ENCODE results near the gene TMED8.
A peak's percentile ranks its signal among the peaks of the same experiment; 100 is the strongest.

Gene TMED8

GRCh38 chr14:77378701-77379100, 1.8 kb upstream of the TMED8 start:
- H3K27ac Mint-ChIP-seq: no peak overlapping the region
- no peak for ATAC-seq
- DNase-seq: no peak
- peaks cover 25% of the 10 kb centered on the region for H3K4me1 Mint-ChIP-seq
- no peaks in the 10 kb centered on the region for H3K9me3 Mint-ChIP-seq
- H3K27me3 Mint-ChIP-seq: no peaks in the 10 kb centered on the region
- H3K4me3 Mint-ChIP-seq: no peak overlapping the region
- peaks cover 14% of the 10 kb centered on the region for H3K36me3 Mint-ChIP-seq (ENCODE audit: low read depth)

GRCh38 chr14:77377502-77377844, 579 bp upstream of the TMED8 start:
- DNase-seq (no peak), ATAC-seq (peak; percentile 2)
- H3K4me3 Mint-ChIP-seq: no peak overlapping the region
- no peaks in the 10 kb centered on the region for H3K27me3 Mint-ChIP-seq
- peaks cover 24% of the 10 kb centered on the region for H3K36me3 Mint-ChIP-seq (ENCODE audit: low read depth)
- H3K4me1 Mint-ChIP-seq: peaks cover 37% of the 10 kb centered on the region
- H3K9me3 Mint-ChIP-seq: no peaks in the 10 kb centered on the region
- no peak overlapping the region for H3K27ac Mint-ChIP-seq

- H3K27me3 Mint-ChIP-seq: no peaks in the 10 kb centered on the region
- H3K9me3 Mint-ChIP-seq: no peaks in the 10 kb centered on the region
- peaks cover 47% of the 10 kb centered on the region for H3K4me1 Mint-ChIP-seq
- H3K36me3 Mint-ChIP-seq (ENCODE audit: low read depth): peaks cover 25% of the 10 kb centered on the region
- peak; percentile 41 for DNase-seq
- peak; percentile 26 for ATAC-seq
- peak overlapping the region; percentile 89 for H3K27ac Mint-ChIP-seq
- H3K4me3 Mint-ChIP-seq: no peak overlapping the region
Observed at GRCh38 chr14:77375973-77376770, 722 bp downstream of the TMED8 start.

GRCh38 chr14:77375164-77375950, 1.5 kb downstream of the TMED8 start:
- DNase-seq (no peak), ATAC-seq (no peak)
- Mint-ChIP-seq H3K27ac (peak overlapping the region; percentile 89), H3K36me3 (ENCODE audit: low read depth) (peaks cover 25% of the 10 kb centered on the region), H3K9me3 (no peaks in the 10 kb centered on the region), H3K4me1 (peaks cover 47% of the 10 kb centered on the region), H3K27me3 (no peaks in the 10 kb centered on the region), H3K4me3 (no peak overlapping the region)

GRCh38 chr14:77372304-77372841, 4.5 kb downstream of the TMED8 start:
- H3K4me1 Mint-ChIP-seq: peaks cover 57% of the 10 kb centered on the region
- H3K27me3 Mint-ChIP-seq: no peaks in the 10 kb centered on the region
- ATAC-seq (no peak), DNase-seq (no peak)
- H3K9me3 Mint-ChIP-seq: no peaks in the 10 kb centered on the region
- no peak overlapping the region for H3K4me3 Mint-ChIP-seq
- H3K36me3 Mint-ChIP-seq (ENCODE audit: low read depth): peaks cover 25% of the 10 kb centered on the region
- peak overlapping the region; percentile 70 for H3K27ac Mint-ChIP-seq

GRCh38 chr14:77369285-77369684, 7.6 kb downstream of the TMED8 start:
- Mint-ChIP-seq H3K9me3 (no peaks in the 10 kb centered on the region), H3K27ac (peak overlapping the region; percentile 10), H3K36me3 (ENCODE audit: low read depth) (peaks cover 17% of the 10 kb centered on the region), H3K4me1 (peaks cover 42% of the 10 kb centered on the region), H3K27me3 (no peaks in the 10 kb centered on the region), H3K4me3 (no peak overlapping the region)
- DNase-seq: no peak
- no peak for ATAC-seq

GRCh38 chr14:77364146-77364545, 12.7 kb downstream of the TMED8 start:
- Mint-ChIP-seq H3K9me3 (no peaks in the 10 kb centered on the region), H3K27me3 (no peaks in the 10 kb centered on the region), H3K4me1 (peaks cover 21% of the 10 kb centered on the region), H3K4me3 (no peak overlapping the region), H3K27ac (no peak overlapping the region), H3K36me3 (ENCODE audit: low read depth) (peaks cover 5% of the 10 kb centered on the region)
- ATAC-seq: no peak
- no peak for DNase-seq

- ATAC-seq (no peak), DNase-seq (no peak)
- Mint-ChIP-seq H3K36me3 (ENCODE audit: low read depth) (peaks cover 4% of the 10 kb centered on the region), H3K27me3 (no peaks in the 10 kb centered on the region), H3K9me3 (no peaks in the 10 kb centered on the region), H3K27ac (no peak overlapping the region), H3K4me3 (no peak overlapping the region), H3K4me1 (peaks cover 15% of the 10 kb centered on the region)
Observed at GRCh38 chr14:77359626-77360025, 17.3 kb downstream of the TMED8 start.

- H3K4me1 Mint-ChIP-seq: peaks cover 7% of the 10 kb centered on the region
- peaks cover 2% of the 10 kb centered on the region for H3K36me3 Mint-ChIP-seq (ENCODE audit: low read depth)
- ATAC-seq (no peak), DNase-seq (no peak)
- H3K27ac Mint-ChIP-seq: no peak overlapping the region
- H3K9me3 Mint-ChIP-seq: no peaks in the 10 kb centered on the region
- H3K4me3 Mint-ChIP-seq: no peak overlapping the region
- H3K27me3 Mint-ChIP-seq: no peaks in the 10 kb centered on the region
Observed at GRCh38 chr14:77356899-77357298, 20.0 kb downstream of the TMED8 start.

- no peak overlapping the region for H3K27ac Mint-ChIP-seq
- H3K27me3 Mint-ChIP-seq: no peaks in the 10 kb centered on the region
- no peak for ATAC-seq
- peaks cover 3% of the 10 kb centered on the region for H3K4me1 Mint-ChIP-seq
- H3K9me3 Mint-ChIP-seq: no peaks in the 10 kb centered on the region
- no peak overlapping the region for H3K4me3 Mint-ChIP-seq
- H3K36me3 Mint-ChIP-seq (ENCODE audit: low read depth): peaks cover 2% of the 10 kb centered on the region
- DNase-seq: no peak
Observed at GRCh38 chr14:77355811-77356210, 21.1 kb downstream of the TMED8 start.

- ATAC-seq (no peak), DNase-seq (no peak)
- H3K4me3 Mint-ChIP-seq: no peak overlapping the region
- H3K4me1 Mint-ChIP-seq: no peaks in the 10 kb centered on the region
- no peaks in the 10 kb centered on the region for H3K9me3 Mint-ChIP-seq
- H3K36me3 Mint-ChIP-seq (ENCODE audit: low read depth): peaks cover 16% of the 10 kb centered on the region
- H3K27ac Mint-ChIP-seq: no peak overlapping the region
- no peaks in the 10 kb centered on the region for H3K27me3 Mint-ChIP-seq
Observed at GRCh38 chr14:77353469-77354141, 23.3 kb downstream of the TMED8 start.

- no peaks in the 10 kb centered on the region for H3K4me1 Mint-ChIP-seq
- DNase-seq (no peak), ATAC-seq (no peak)
- peaks cover 19% of the 10 kb centered on the region for H3K36me3 Mint-ChIP-seq (ENCODE audit: low read depth)
- H3K4me3 Mint-ChIP-seq: no peak overlapping the region
- no peaks in the 10 kb centered on the region for H3K9me3 Mint-ChIP-seq
- H3K27me3 Mint-ChIP-seq: no peaks in the 10 kb centered on the region
- no peak overlapping the region for H3K27ac Mint-ChIP-seq
Observed at GRCh38 chr14:77347751-77348150, 29.1 kb downstream of the TMED8 start.

GRCh38 chr14:77346495-77346894, 30.4 kb downstream of the TMED8 start:
- Mint-ChIP-seq H3K4me1 (no peaks in the 10 kb centered on the region), H3K9me3 (no peaks in the 10 kb centered on the region), H3K4me3 (no peak overlapping the region), H3K27ac (no peak overlapping the region), H3K27me3 (no peaks in the 10 kb centered on the region), H3K36me3 (ENCODE audit: low read depth) (peaks cover 19% of the 10 kb centered on the region)
- DNase-seq (no peak), ATAC-seq (no peak)

- no peak overlapping the region for H3K4me3 Mint-ChIP-seq
- no peaks in the 10 kb centered on the region for H3K9me3 Mint-ChIP-seq
- H3K4me1 Mint-ChIP-seq: no peaks in the 10 kb centered on the region
- no peaks in the 10 kb centered on the region for H3K27me3 Mint-ChIP-seq
- H3K36me3 Mint-ChIP-seq (ENCODE audit: low read depth): peaks cover 18% of the 10 kb centered on the region
- DNase-seq (no peak), ATAC-seq (no peak)
- H3K27ac Mint-ChIP-seq: no peak overlapping the region
Observed at GRCh38 chr14:77344377-77344996, 32.4 kb downstream of the TMED8 start.
